ENCODE data around the gene FFAR1.

GRCh38 chr19:35341006-35341405 is 6.7 kb upstream of the FFAR1 start:
- no peak for TF ChIP-seq POLR2A (IDR thresholded peaks at IDR 0.05)
- TF ChIP-seq, protein P1, sequence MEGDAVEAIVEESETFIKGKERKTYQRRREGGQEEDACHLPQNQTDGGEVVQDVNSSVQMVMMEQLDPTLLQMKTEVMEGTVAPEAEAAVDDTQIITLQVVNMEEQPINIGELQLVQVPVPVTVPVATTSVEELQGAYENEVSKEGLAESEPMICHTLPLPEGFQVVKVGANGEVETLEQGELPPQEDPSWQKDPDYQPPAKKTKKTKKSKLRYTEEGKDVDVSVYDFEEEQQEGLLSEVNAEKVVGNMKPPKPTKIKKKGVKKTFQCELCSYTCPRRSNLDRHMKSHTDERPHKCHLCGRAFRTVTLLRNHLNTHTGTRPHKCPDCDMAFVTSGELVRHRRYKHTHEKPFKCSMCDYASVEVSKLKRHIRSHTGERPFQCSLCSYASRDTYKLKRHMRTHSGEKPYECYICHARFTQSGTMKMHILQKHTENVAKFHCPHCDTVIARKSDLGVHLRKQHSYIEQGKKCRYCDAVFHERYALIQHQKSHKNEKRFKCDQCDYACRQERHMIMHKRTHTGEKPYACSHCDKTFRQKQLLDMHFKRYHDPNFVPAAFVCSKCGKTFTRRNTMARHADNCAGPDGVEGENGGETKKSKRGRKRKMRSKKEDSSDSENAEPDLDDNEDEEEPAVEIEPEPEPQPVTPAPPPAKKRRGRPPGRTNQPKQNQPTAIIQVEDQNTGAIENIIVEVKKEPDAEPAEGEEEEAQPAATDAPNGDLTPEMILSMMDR (IDR thresholded peaks at IDR 0.05 in 8 of 11, conservative IDR thresholded peaks at IDR 0.05 in 3 of 11) = no peak
- TF ChIP-seq POLR2AphosphoS5 (IDR thresholded peaks at IDR 0.05) = no peak

Measured in spleen (tissue), 7 donors.